Measurements from ENCODE around the gene PRDM5.

PRDM5 gene

GRCh38 chr4:120821977-120822376 lies 100.5 kb downstream of the PRDM5 start:
- DNase-seq (ENCODE audit: low read depth in 2 of 3, low spot score in 1 of 3) = no peak

- DNase-seq (ENCODE audit: low read depth in 2 of 3, low spot score in 1 of 3) = no peak
Observed at GRCh38 chr4:120821029-120821428, 101.5 kb downstream of the PRDM5 start.

- DNase-seq (ENCODE audit: low read depth in 2 of 3, low spot score in 1 of 3) = no peak
Observed at GRCh38 chr4:120819805-120820437, 102.6 kb downstream of the PRDM5 start.

- no peak for DNase-seq (ENCODE audit: low read depth in 2 of 3, low spot score in 1 of 3)
Observed at GRCh38 chr4:120816296-120816965, 106.1 kb downstream of the PRDM5 start.

- no peak for DNase-seq (ENCODE audit: low read depth in 2 of 3, low spot score in 1 of 3)
Observed at GRCh38 chr4:120815361-120815760, 107.2 kb downstream of the PRDM5 start.

GRCh38 chr4:120814886-120815285 lies 107.6 kb downstream of the PRDM5 start:
- DNase-seq (ENCODE audit: low read depth in 2 of 3, low spot score in 1 of 3) = no peak

GRCh38 chr4:120812216-120812615 lies 110.3 kb downstream of the PRDM5 start:
- DNase-seq (ENCODE audit: low read depth in 2 of 3, low spot score in 1 of 3) = no peak

GRCh38 chr4:120809518-120809917 lies 113.0 kb downstream of the PRDM5 start:
- DNase-seq (ENCODE audit: low read depth in 2 of 3, low spot score in 1 of 3) = no peak

GRCh38 chr4:120808475-120809141 lies 113.9 kb downstream of the PRDM5 start:
- DNase-seq (ENCODE audit: low read depth in 2 of 3, low spot score in 1 of 3) = no peak

GRCh38 chr4:120801137-120801758 lies 121.3 kb downstream of the PRDM5 start:
- no peak for DNase-seq (ENCODE audit: low read depth in 2 of 3, low spot score in 1 of 3)

GRCh38 chr4:120798570-120798969 lies 124.0 kb downstream of the PRDM5 start:
- DNase-seq (ENCODE audit: low read depth in 2 of 3, low spot score in 1 of 3) = no peak

GRCh38 chr4:120796271-120796670 lies 126.3 kb downstream of the PRDM5 start:
- no peak for DNase-seq (ENCODE audit: low read depth in 2 of 3, low spot score in 1 of 3)

- no peak for DNase-seq (ENCODE audit: low read depth in 2 of 3, low spot score in 1 of 3)
Observed at GRCh38 chr4:120785202-120785601, 137.3 kb downstream of the PRDM5 start.

- DNase-seq (ENCODE audit: low read depth in 2 of 3, low spot score in 1 of 3) = no peak
Observed at GRCh38 chr4:120777459-120777858, 145.1 kb downstream of the PRDM5 start.

- no peak for DNase-seq (ENCODE audit: low read depth in 2 of 3, low spot score in 1 of 3)
Observed at GRCh38 chr4:120775431-120775830, 147.1 kb downstream of the PRDM5 start.

- DNase-seq (ENCODE audit: low read depth in 2 of 3, low spot score in 1 of 3) = no peak
Observed at GRCh38 chr4:120773641-120774040, 148.9 kb downstream of the PRDM5 start.

GRCh38 chr4:120771907-120772306 lies 150.6 kb downstream of the PRDM5 start:
- no peak for DNase-seq (ENCODE audit: low read depth in 2 of 3, low spot score in 1 of 3)

GRCh38 chr4:120770897-120771296 lies 151.6 kb downstream of the PRDM5 start:
- DNase-seq (ENCODE audit: low read depth in 2 of 3, low spot score in 1 of 3) = no peak

GRCh38 chr4:120769227-120769626 lies 153.3 kb downstream of the PRDM5 start:
- no peak for DNase-seq (ENCODE audit: low read depth in 2 of 3, low spot score in 1 of 3)

- no peak for DNase-seq (ENCODE audit: low read depth in 2 of 3, low spot score in 1 of 3)
Observed at GRCh38 chr4:120765260-120765680, 157.3 kb downstream of the PRDM5 start.

GRCh38 chr4:120763650-120764049 lies 158.9 kb downstream of the PRDM5 start:
- DNase-seq (ENCODE audit: low read depth in 2 of 3, low spot score in 1 of 3) = no peak

GRCh38 chr4:120761070-120761469 lies 161.5 kb downstream of the PRDM5 start:
- DNase-seq (ENCODE audit: low read depth in 2 of 3, low spot score in 1 of 3) = no peak
